Measurements from ENCODE around the gene SGCD.

Gene SGCD

GRCh38 chr5:156326718-156327259, at the start of gene SGCD:
SGCD (plus strand) TSS chr5:156327164.
- ATAC-seq: no peak

- no peak for ATAC-seq
Observed at GRCh38 chr5:156277290-156277689, 49.7 kb upstream of the SGCD start.

- ATAC-seq: no peak
Observed at GRCh38 chr5:156295431-156295830, 31.5 kb upstream of the SGCD start.

- ATAC-seq: no peak
Observed at GRCh38 chr5:156310115-156310514, 16.8 kb upstream of the SGCD start.

- no peak for ATAC-seq
Observed at GRCh38 chr5:156312897-156313694, 13.9 kb upstream of the SGCD start.

- ATAC-seq: no peak
Observed at GRCh38 chr5:156314416-156314815, 12.5 kb upstream of the SGCD start.

- no peak for ATAC-seq
Observed at GRCh38 chr5:156322666-156323065, 4.3 kb upstream of the SGCD start.

GRCh38 chr5:156327296-156327695, 332 bp downstream of the SGCD start:
- ATAC-seq: no peak

GRCh38 chr5:156328161-156328560, 1.2 kb downstream of the SGCD start:
- ATAC-seq: no peak

GRCh38 chr5:156328766-156329165, 1.8 kb downstream of the SGCD start:
- ATAC-seq: no peak

- no peak for ATAC-seq
Observed at GRCh38 chr5:156329171-156329611, 2.2 kb downstream of the SGCD start.

- no peak for ATAC-seq
Observed at GRCh38 chr5:156330141-156330870, 3.3 kb downstream of the SGCD start.

- ATAC-seq: no peak
Observed at GRCh38 chr5:156331181-156331580, 4.2 kb downstream of the SGCD start.

GRCh38 chr5:156331845-156332244, 4.9 kb downstream of the SGCD start:
- ATAC-seq: no peak

- ATAC-seq: no peak
Observed at GRCh38 chr5:156332245-156332644, 5.3 kb downstream of the SGCD start.

- ATAC-seq: no peak
Observed at GRCh38 chr5:156339139-156339841, 12.3 kb downstream of the SGCD start.

GRCh38 chr5:156340893-156341292, 13.9 kb downstream of the SGCD start:
- no peak for ATAC-seq

- ATAC-seq: no peak
Observed at GRCh38 chr5:156350256-156350655, 23.3 kb downstream of the SGCD start.

GRCh38 chr5:156351423-156351822, 24.5 kb downstream of the SGCD start:
- no peak for ATAC-seq

GRCh38 chr5:156354571-156354970, 27.6 kb downstream of the SGCD start:
- no peak for ATAC-seq

- ATAC-seq: no peak
Observed at GRCh38 chr5:156356238-156356637, 29.3 kb downstream of the SGCD start.

GRCh38 chr5:156359476-156359875, 32.5 kb downstream of the SGCD start:
- no peak for ATAC-seq

- ATAC-seq: no peak
Observed at GRCh38 chr5:156361436-156362109, 34.6 kb downstream of the SGCD start.
